HEK293 (cell line): ENCODE results near the gene SELENOO.

ENCODE experiments used
- CTCF ChIA-PET: fragments of 350-600 bp; formaldehyde crosslinking; extraction: SDS; loops from one replicate; lab custom pipeline; 2021; ENCODE audit warnings: antibody characterized with exemption; lab: Yijun Ruan, JAX
- POLR2A ChIA-PET: fragments of 300-600 bp; formaldehyde crosslinking; extraction: SDS; loops from one replicate; lab custom pipeline; 2020; ENCODE audit warnings: antibody characterized with exemption, inconsistent platforms; lab: Yijun Ruan, JAX
- H3K27ac ChIP-seq: fragments of 200-500 bp; sonication (Bioruptor generic); 2 replicates; pipeline ENCODE4 v1.5.1; 2014; ENCODE audit warnings: low read depth, low read length, control low read depth, inconsistent platforms; ENCODE audit errors: extremely low read depth
- H3K36me3 ChIP-seq, 2 experiments: fragments of 200-500 bp in 1 of 2; sonication (Bioruptor generic) in 1 of 2; 1 replicate in 1 of 2; 2 replicates in 1 of 2; pipeline ENCODE4 v1.5.1; 2014 to 2017; ENCODE audit warnings: inconsistent platforms in 2 of 2, low read length in 2 of 2; ENCODE audit not compliant: control insufficient read depth in 2 of 2, insufficient read depth in 1 of 2
- H3K4me1 ChIP-seq: fragments of 200-500 bp; sonication (Bioruptor generic); 2 replicates; pipeline ENCODE4 v1.5.1; 2014; ENCODE audit warnings: mild to moderate bottlenecking, low read length, inconsistent platforms; ENCODE audit not compliant: control insufficient read depth, insufficient read depth
- H3K4me3 ChIP-seq: 2 replicates; pipeline ENCODE4 v1.5.1; 2011; ENCODE audit warnings: low read depth, mild to moderate bottlenecking, control low read depth, low read length, moderate library complexity
- H3K9me3 ChIP-seq: fragments of 200-500 bp; sonication (Bioruptor generic); 2 replicates; pipeline ENCODE4 v1.5.1; 2014; ENCODE audit warnings: low read depth, low read length, inconsistent platforms; ENCODE audit not compliant: control insufficient read depth, insufficient read depth
- BCL11A ChIP-seq: fragments of 450-650 bp; formaldehyde crosslinking; IDR thresholded peaks from 2 replicates; pipeline ENCODE4 v1.5.1; 2016; ENCODE audit warnings: low read depth, missing biosample characterization, missing genetic modification characterization
- PATZ1 ChIP-seq: fragments of 450-650 bp; formaldehyde crosslinking; IDR thresholded peaks from 2 replicates; pipeline ENCODE4 v1.5.1; 2016; ENCODE audit warnings: missing biosample characterization, missing genetic modification characterization
- SALL2 ChIP-seq: fragments of 450-650 bp; formaldehyde crosslinking; IDR thresholded peaks from 2 replicates; pipeline ENCODE4 v1.5.0; 2017; ENCODE audit warnings: missing biosample characterization, mild to moderate bottlenecking, missing genetic modification characterization, borderline replicate concordance
- ZBTB49 ChIP-seq: fragments of 450-650 bp; formaldehyde crosslinking; IDR thresholded peaks from 2 replicates; pipeline ENCODE4 v1.5.1; 2016; ENCODE audit warnings: missing biosample characterization, missing genetic modification characterization, low read depth
- ZFHX2 ChIP-seq: fragments of 450-650 bp; formaldehyde crosslinking; conservative IDR thresholded peaks from 2 replicates; pipeline ENCODE4 v1.5.1; 2016; ENCODE audit warnings: missing biosample characterization, missing genetic modification characterization
- ZNF223 ChIP-seq: fragments of 450-650 bp; formaldehyde crosslinking; IDR thresholded peaks from 2 replicates; pipeline ENCODE4 v1.5.1; 2016; ENCODE audit warnings: missing biosample characterization, missing genetic modification characterization
- ZNF341 ChIP-seq: fragments of 450-650 bp; formaldehyde crosslinking; IDR thresholded peaks from 2 replicates; pipeline ENCODE4; 2016; ENCODE audit warnings: low read depth, missing biosample characterization, missing genetic modification characterization
- ZNF645 ChIP-seq: fragments of 450-650 bp; formaldehyde crosslinking; IDR thresholded peaks from 2 replicates; pipeline ENCODE4; 2016; ENCODE audit warnings: missing biosample characterization, missing genetic modification characterization
- ZNF692 ChIP-seq: fragments of 450-650 bp; formaldehyde crosslinking; IDR thresholded peaks from 2 replicates; pipeline ENCODE4 v1.5.1; 2016; ENCODE audit warnings: missing biosample characterization, missing genetic modification characterization
- ZNF776 ChIP-seq: fragments of 450-650 bp; formaldehyde crosslinking; IDR thresholded peaks from 2 replicates; pipeline ENCODE4 v1.5.0; 2017; ENCODE audit warnings: missing biosample characterization, missing genetic modification characterization, borderline replicate concordance
- ZXDB ChIP-seq: fragments of 450-650 bp; formaldehyde crosslinking; IDR thresholded peaks from 2 replicates; pipeline ENCODE4 v1.5.1; 2016; ENCODE audit warnings: missing biosample characterization, missing genetic modification characterization

Gene SELENOO

GRCh38 chr22:50177537-50178470 lies 23.0 kb upstream of the SELENOO start (continued):
- TF ChIP-seq ZNF692 (tag by site-specific recombination), result no peak
- TF ChIP-seq ZNF645 (tag by site-specific recombination), result no peak
- TF ChIP-seq ZNF341 (tag by site-specific recombination), result no peak
- no peak for TF ChIP-seq ZFHX2 (tag by site-specific recombination)
- TF ChIP-seq ZXDB (tag by site-specific recombination), result no peak
- no peak for TF ChIP-seq SALL2 (tag by site-specific recombination)
- TF ChIP-seq, all 188 proteins: peak for 0

GRCh38 chr22:50178471-50178864 lies 22.3 kb upstream of the SELENOO start:
- no peak overlapping the region for H3K27ac ChIP-seq
- H3K9me3 ChIP-seq, result no peaks in the 10 kb centered on the region
- TF ChIP-seq ZNF776 (tag by site-specific recombination) (no peak), ZBTB49 (tag by site-specific recombination) (no peak), BCL11A (tag by site-specific recombination) (no peak), ZNF223 (tag by site-specific recombination) (no peak), PATZ1 (tag by site-specific recombination) (0 out of 2 replicates have a peak, but pooled peaks have one; percentile 16)
- no peak overlapping the region for H3K4me3 ChIP-seq
- ChIA-PET POLR2A (interaction anchor here (0.6 kb wide), 1 partner anchor 348 kb away, joined by 3 read pairs; no protein-coding TSS in a partner anchor), CTCF (no interaction called here)
- peaks cover 0 to 35% of the 10 kb centered on the region in 2 experiments; a peak in 1 of 3 replicates for H3K36me3 ChIP-seq
- H3K4me1 ChIP-seq, result no peaks in the 10 kb centered on the region
